MCF 10A (cell line): Measurements from ENCODE around the gene HNRNPA2B1. TPM values are rescaled to one million over a fixed set of nuclear protein-coding genes. Genes with fewer than 3 reads are reported as not detected.
"Not testable (repeated sequence)": the region's sequence is repeated elsewhere in the genome, so short reads cannot be mapped to it uniquely, and the experiment has no call there.

Source experiments
- BruUV-seq: library from RNA; stranded (reverse); fragments of 400-500 nt; replicated peaks from 2 replicates; lab custom pipeline; 2021; lab: Mats Ljungman, UMichigan
- CTCF ChIA-PET: fragments of 300-600 bp; sonication (Branson Sonifier 250); formaldehyde crosslinking; extraction: SDS; loops from one replicate; lab custom pipeline; 2021; ENCODE audit warnings: antibody characterized with exemption, inconsistent platforms; lab: Yijun Ruan, JAX
- POLR2A ChIA-PET: fragments of 300-600, 350-650 bp; sonication (Branson Sonifier 250); formaldehyde crosslinking; extraction: SDS; loops from one replicate; lab custom pipeline; 2020; ENCODE audit warnings: antibody characterized with exemption, inconsistent platforms; lab: Yijun Ruan, JAX
- DNase-seq: peaks from one replicate; pipeline ENCODE4 v3.0.0-alpha.2; 2018; ENCODE audit not compliant: unreplicated experiment
- H3K27ac Mint-ChIP-seq: one replicate; pipeline ENCODE4 v1.8.0; 2022; ENCODE audit warnings: mild to moderate bottlenecking, low read depth, mixed read lengths; ENCODE audit not compliant: unreplicated experiment
- H3K27me3 Mint-ChIP-seq: one replicate; pipeline ENCODE4 v1.8.0; 2022; ENCODE audit warnings: mixed read lengths; ENCODE audit not compliant: insufficient read depth, unreplicated experiment
- H3K36me3 Mint-ChIP-seq: one replicate; pipeline ENCODE4 v1.8.0; 2022; ENCODE audit warnings: mild to moderate bottlenecking, moderate library complexity, mixed read lengths; ENCODE audit not compliant: insufficient read depth, unreplicated experiment
- H3K4me1 Mint-ChIP-seq: one replicate; pipeline ENCODE4 v1.8.0; 2022; ENCODE audit warnings: mixed read lengths; ENCODE audit not compliant: insufficient read depth, unreplicated experiment
- H3K4me3 Mint-ChIP-seq: one replicate; pipeline ENCODE4 v1.8.0; 2022; ENCODE audit warnings: mild to moderate bottlenecking, moderate library complexity, mixed read lengths; ENCODE audit not compliant: unreplicated experiment
- H3K9me3 Mint-ChIP-seq: one replicate; pipeline ENCODE4 v1.8.0; 2022; ENCODE audit warnings: mixed read lengths; ENCODE audit not compliant: unreplicated experiment
- CTCF ChIP-seq: fragments of 200-600 bp; IDR thresholded peaks from one replicate; pipeline ENCODE4 v1.8.0; 2022; ENCODE audit warnings: antibody characterized with exemption, mild to moderate bottlenecking; ENCODE audit not compliant: unreplicated experiment
- intact Hi-C: fragments of 100-400 bp; cut with micrococcal nuclease; formaldehyde crosslinking; loops from 2 replicates; pipeline ENCODE4 v1.14.1; 2022
- total RNA-seq: library from RNA; stranded (reverse); gene quantifications from 2 replicates; pipeline ENCODE4 v1.2.3, GENCODE V29; 2022

HNRNPA2B1 gene
- total RNA-seq, 1 experiment from 2014 or later, result 646 TPM

- Mint-ChIP-seq H3K4me1 (peaks cover 23% of the 10 kb centered on the region), H3K4me3 (peak within 1 kb of the TSS; percentile 66), H3K9me3 (no peaks in the 10 kb centered on the region), H3K27ac (no peak within 1 kb of the TSS), H3K27me3 (no peaks in the 10 kb centered on the region), H3K36me3 (no peaks in the 10 kb centered on the region)
- TF ChIP-seq CTCF, result no peak
- POLR2A ChIA-PET, result interaction anchor here (0.6 to 1.2 kb wide), 9 partner anchors 9 to 1021 kb away, joined by 3 to 7 read pairs (median 4); no protein-coding TSS in a partner anchor
- BruUV-seq, result no TSS peak
- CTCF ChIA-PET, result interaction anchor here (0.8 to 1.3 kb wide), 6 partner anchors 14 to 213 kb away, joined by 3 to 5 read pairs (median 4); no protein-coding TSS in a partner anchor
- peak; percentile 64 for DNase-seq
- intact Hi-C loops, result loop anchor here (5.0 kb wide), 1 partner anchor 60 kb away; no protein-coding TSS in a partner anchor
Measured at GRCh38 chr7:26151953-26152781, 48.4 kb downstream of the HNRNPA2B1 start, which contains the start of gene NFE2L3. Gene NFE2L3, plus strand, starts transcription at chr7:26152198. Its CDS starts 301 bp downstream, at chr7:26152499.

GRCh38 chr7:26151650-26151952 is 48.9 kb downstream of the HNRNPA2B1 start:
- intact Hi-C loops, result loop anchor here (5.0 kb wide), 1 partner anchor 59 kb away; no protein-coding TSS in a partner anchor
- no peak for DNase-seq
- Mint-ChIP-seq H3K27me3 (no peaks in the 10 kb centered on the region), H3K36me3 (no peaks in the 10 kb centered on the region), H3K4me1 (peaks cover 23% of the 10 kb centered on the region), H3K27ac (no peak overlapping the region), H3K4me3 (peak overlapping the region; percentile 66), H3K9me3 (no peaks in the 10 kb centered on the region)
- TF ChIP-seq CTCF, result no peak
- ChIA-PET CTCF (interaction anchor here (0.9 to 1.3 kb wide), 6 partner anchors 9 to 60 kb away, joined by 3 to 5 read pairs (median 4); no protein-coding TSS in a partner anchor), POLR2A (interaction anchor here (0.6 to 1.2 kb wide), 8 partner anchors 8 to 967 kb away, joined by 3 to 7 read pairs (median 4); no protein-coding TSS in a partner anchor)
- BruUV-seq, result no TSS peak

- Mint-ChIP-seq H3K4me3 (peak overlapping the region; percentile 66), H3K4me1 (peaks cover 22% of the 10 kb centered on the region), H3K36me3 (no peaks in the 10 kb centered on the region), H3K9me3 (no peaks in the 10 kb centered on the region), H3K27ac (no peak overlapping the region), H3K27me3 (no peaks in the 10 kb centered on the region)
- intact Hi-C loops, result loop anchor here (5.0 kb wide), 1 partner anchor 59 kb away; no protein-coding TSS in a partner anchor
- BruUV-seq, result no TSS peak
- DNase-seq, result no peak
- ChIA-PET CTCF (interaction anchor here (0.6 to 1.3 kb wide), 4 partner anchors 10 to 60 kb away, joined by 4 read pairs; no protein-coding TSS in a partner anchor), POLR2A (interaction anchor here (0.6 to 1.2 kb wide), 4 partner anchors 11 to 967 kb away, joined by 3 to 4 read pairs (median 4); no protein-coding TSS in a partner anchor)
- no peak for TF ChIP-seq CTCF
Measured at GRCh38 chr7:26151096-26151495, 49.5 kb downstream of the HNRNPA2B1 start.

GRCh38 chr7:26149391-26149977 is 51.1 kb downstream of the HNRNPA2B1 start:
- H3K36me3 Mint-ChIP-seq, result no peaks in the 10 kb centered on the region
- no peak for TF ChIP-seq CTCF
- ChIA-PET POLR2A (no interaction called here), CTCF (no interaction called here)
- DNase-seq, result no peak
- H3K27ac Mint-ChIP-seq, result no peak overlapping the region
- BruUV-seq, result no TSS peak
- H3K4me1 Mint-ChIP-seq, result peaks cover 12% of the 10 kb centered on the region
- no peaks in the 10 kb centered on the region for H3K27me3 Mint-ChIP-seq
- no peaks in the 10 kb centered on the region for H3K9me3 Mint-ChIP-seq
- intact Hi-C loops, result no loop called here
- no peak overlapping the region for H3K4me3 Mint-ChIP-seq

- intact Hi-C loops, H3K27ac Mint-ChIP-seq, H3K9me3 Mint-ChIP-seq, H3K27me3 Mint-ChIP-seq, H3K4me3 Mint-ChIP-seq, H3K36me3 Mint-ChIP-seq, DNase-seq, BruUV-seq, POLR2A ChIA-PET: not testable (repeated sequence)
- CTCF ChIA-PET, result interaction anchor here (0.7 kb wide), 1 partner anchor 1446 kb away, joined by 3 read pairs; no protein-coding TSS in a partner anchor
- H3K4me1 Mint-ChIP-seq, result peaks cover 19% of the 10 kb centered on the region
Measured at GRCh38 chr7:26148307-26148700, 52.2 kb downstream of the HNRNPA2B1 start.
